C4-2B (cell line): ENCODE data around the gene CNPPD1.
"Not testable (repeated sequence)": the region's sequence is repeated elsewhere in the genome, so short reads cannot be mapped to it uniquely, and the experiment has no call there.

Experiments used
- H3K27ac ChIP-seq: fragments of 450-650 bp; 2 replicates; pipeline ENCODE4 v1.5.1; 2017
- ZFX ChIP-seq: fragments of 450-650 bp; IDR thresholded peaks from 2 replicates; pipeline ENCODE4 v1.6.1; 2017
- TF ChIP-seq, protein P1 (sequence below): fragments of 450-650 bp; conservative IDR thresholded peaks from 2 replicates; pipeline ENCODE4 v1.5.1; 2017; ENCODE audit warnings: mild to moderate bottlenecking

The CNPPD1 gene

DNA sequence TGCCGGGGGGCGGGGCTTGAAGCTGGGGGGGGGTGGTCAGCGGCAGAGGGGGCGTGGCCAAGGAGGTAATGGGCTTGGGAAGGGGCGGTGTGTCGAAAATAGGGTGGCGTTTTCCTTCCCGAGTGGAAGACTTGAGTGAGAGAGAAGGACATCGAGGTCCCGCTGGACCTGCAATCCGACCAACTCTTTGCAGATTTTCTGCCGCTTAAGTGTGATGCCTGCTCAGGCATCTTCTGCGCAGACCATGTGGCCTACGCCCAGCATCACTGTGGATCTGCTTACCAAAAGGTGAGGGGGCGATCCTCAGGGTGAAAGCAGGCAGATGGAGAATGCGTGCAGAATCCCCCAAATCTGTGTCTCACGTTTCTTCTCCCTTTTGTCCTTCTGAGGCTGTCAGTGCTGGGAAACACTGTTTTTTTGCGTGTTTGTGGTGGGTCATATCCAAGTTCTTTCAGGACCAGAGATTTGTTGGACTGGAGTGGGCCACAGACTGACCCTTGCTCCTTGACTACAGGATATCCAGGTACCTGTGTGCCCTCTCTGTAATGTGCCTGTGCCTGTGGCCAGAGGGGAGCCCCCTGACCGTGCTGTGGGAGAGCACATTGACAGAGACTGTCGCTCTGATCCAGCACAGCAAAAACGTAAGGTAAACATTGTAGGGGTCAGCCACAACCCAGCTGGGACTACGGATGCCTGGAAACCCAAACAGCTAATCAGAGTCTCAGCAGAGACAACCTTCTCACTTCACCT lies 30.6 kb upstream of the CNPPD1 start:
- TF ChIP-seq ZFX, result no peak
- TF ChIP-seq, protein P1, sequence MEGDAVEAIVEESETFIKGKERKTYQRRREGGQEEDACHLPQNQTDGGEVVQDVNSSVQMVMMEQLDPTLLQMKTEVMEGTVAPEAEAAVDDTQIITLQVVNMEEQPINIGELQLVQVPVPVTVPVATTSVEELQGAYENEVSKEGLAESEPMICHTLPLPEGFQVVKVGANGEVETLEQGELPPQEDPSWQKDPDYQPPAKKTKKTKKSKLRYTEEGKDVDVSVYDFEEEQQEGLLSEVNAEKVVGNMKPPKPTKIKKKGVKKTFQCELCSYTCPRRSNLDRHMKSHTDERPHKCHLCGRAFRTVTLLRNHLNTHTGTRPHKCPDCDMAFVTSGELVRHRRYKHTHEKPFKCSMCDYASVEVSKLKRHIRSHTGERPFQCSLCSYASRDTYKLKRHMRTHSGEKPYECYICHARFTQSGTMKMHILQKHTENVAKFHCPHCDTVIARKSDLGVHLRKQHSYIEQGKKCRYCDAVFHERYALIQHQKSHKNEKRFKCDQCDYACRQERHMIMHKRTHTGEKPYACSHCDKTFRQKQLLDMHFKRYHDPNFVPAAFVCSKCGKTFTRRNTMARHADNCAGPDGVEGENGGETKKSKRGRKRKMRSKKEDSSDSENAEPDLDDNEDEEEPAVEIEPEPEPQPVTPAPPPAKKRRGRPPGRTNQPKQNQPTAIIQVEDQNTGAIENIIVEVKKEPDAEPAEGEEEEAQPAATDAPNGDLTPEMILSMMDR, result no peak
- H3K27ac ChIP-seq, result peak overlapping the region; percentile 77

DNA sequence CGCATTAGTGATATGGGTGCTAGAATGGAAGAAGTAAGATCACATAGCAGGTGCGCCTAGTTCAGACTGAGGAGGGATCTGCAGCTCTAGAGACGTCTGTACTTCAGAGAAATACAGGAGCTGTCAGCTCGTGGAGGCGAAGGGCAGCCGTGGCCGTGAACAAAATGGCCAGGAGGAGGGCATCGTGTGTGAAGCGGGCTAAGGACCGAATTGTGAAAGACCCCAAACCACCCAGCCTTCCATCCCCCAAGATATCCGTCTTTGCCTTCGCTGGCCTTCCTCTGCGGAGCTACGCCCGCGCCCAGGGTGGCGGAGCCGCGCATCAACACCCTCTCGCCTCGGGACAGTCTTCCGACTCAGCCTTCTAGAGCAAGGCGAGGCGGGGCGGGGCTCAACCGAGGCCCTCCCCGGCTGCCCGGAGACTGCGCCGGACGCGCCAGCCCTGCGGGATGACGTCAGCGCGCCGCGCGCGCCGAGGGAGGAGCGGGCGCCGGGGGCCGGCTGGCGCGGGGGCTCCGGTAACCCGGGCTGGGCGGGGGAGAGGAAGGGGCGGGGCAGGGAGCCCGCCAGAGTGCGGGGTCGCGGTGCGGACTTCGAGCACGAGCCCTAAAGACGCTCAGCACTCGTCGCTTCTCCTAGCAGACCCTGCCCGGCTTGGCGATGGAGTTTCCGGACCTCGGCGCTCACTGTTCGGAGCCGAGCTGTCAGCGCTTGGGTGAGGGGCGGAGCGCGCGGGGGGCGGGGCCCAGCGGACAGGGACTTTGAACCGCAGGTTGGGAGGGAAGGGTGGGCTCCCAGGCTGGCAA lies 29.8 kb upstream of the CNPPD1 start, which contains the start of gene ZFAND2B:
Gene ZFAND2B (plus strand): TSS at position 455 of the 806 bp plus-strand sequence. CDS start 206 bp downstream, at position 661.
- peak within 1 kb of the TSS; percentile 77 for H3K27ac ChIP-seq
- TF ChIP-seq, protein P1, result no peak
- no peak for TF ChIP-seq ZFX

DNA sequence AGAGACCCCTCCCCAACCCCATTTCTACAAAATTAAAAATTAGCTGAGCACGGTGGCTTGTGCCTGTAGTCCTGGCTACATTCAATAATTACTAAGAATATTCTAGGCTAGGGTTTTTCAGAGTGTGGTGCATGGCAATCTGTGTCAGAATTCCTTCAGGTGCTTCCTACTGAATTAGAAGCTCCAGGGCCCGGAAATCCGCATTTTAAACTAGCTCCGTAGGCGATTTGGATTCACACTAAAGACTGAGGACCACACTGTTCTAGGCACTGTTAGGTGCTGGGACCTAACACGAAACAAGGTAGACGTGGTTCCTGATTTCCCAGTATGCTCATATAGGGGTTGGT lies 29.2 kb upstream of the CNPPD1 start:
- H3K27ac ChIP-seq, result peak overlapping the region; percentile 77
- TF ChIP-seq, protein P1, result no peak
- no peak for TF ChIP-seq ZFX

DNA sequence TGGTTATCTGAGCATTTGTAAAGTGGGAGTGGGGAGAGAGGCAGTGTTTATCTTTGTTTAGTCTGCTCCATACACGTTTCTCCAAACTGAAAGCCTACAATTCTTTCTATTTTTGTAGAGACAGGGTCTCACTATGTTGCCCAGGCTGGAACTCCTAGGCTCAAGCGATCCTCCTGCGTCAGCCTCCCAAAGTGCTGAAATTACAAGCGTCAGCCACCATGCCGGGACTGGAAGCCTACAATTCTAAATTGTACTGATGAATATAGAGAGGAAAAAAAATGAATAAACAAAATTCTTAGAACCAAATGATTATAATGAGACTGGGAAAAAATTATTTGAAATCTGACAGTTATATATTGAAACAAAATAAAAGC lies 28.4 kb upstream of the CNPPD1 start:
- TF ChIP-seq, protein P1, result no peak
- no peak for TF ChIP-seq ZFX
- no peak overlapping the region for H3K27ac ChIP-seq

DNA sequence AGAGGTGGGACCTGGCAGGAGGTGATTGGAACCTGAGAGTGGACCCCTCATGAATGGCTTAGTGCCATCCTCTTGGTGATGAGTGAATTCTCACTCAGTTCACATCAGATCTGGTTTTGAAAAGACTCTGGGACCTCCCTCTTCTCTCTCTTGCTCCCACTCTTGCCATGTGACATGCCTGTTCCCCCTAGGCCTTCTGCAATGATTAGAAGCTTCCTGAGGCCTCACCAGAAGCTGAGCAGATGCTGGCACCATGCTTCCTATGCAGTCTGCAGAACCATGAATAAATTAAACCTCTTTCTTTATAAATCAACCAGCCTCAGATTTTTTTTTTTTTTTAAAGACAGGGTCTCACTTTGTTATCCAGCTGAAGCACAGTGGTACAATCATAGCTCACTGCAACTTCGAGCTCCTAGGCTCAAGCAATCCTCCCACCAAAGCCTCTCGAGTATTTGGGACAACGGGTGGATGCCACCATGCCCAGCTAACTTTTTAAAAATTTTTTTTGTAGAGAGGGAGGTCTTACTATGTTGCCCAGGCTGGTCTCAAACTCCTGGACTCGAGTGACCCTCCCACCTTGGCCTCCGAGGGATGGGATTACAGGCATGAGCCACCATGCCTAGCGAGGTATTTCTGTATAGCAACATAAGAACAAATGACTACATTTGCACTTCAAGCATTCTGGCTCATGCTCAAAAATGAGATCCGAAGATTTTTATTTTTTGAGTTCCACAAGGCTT lies 27.9 kb upstream of the CNPPD1 start:
- no peak for TF ChIP-seq ZFX
- TF ChIP-seq, protein P1, result no peak
- no peak overlapping the region for H3K27ac ChIP-seq

DNA sequence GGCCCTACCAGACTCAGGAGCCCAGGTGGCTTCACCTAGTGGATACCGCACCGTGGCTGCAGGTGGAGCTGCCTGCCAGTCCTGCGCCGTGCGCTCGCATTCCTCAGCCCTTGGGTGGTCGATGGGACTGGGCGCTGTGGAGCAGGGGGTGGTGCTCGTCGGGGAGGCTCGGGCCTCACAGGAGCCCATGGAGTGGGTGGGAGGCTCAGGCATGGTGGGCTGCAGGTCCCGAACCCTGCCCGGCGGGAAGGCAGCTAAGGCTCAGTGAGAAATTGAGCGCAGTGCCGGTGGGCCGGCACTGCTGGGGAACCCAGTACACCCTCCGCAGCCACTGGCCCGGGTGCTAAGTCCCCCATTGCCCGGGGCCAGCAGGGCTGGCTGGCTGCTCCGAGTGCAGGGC lies 24.6 kb upstream of the CNPPD1 start:
- not testable (repeated sequence) for H3K27ac ChIP-seq

DNA sequence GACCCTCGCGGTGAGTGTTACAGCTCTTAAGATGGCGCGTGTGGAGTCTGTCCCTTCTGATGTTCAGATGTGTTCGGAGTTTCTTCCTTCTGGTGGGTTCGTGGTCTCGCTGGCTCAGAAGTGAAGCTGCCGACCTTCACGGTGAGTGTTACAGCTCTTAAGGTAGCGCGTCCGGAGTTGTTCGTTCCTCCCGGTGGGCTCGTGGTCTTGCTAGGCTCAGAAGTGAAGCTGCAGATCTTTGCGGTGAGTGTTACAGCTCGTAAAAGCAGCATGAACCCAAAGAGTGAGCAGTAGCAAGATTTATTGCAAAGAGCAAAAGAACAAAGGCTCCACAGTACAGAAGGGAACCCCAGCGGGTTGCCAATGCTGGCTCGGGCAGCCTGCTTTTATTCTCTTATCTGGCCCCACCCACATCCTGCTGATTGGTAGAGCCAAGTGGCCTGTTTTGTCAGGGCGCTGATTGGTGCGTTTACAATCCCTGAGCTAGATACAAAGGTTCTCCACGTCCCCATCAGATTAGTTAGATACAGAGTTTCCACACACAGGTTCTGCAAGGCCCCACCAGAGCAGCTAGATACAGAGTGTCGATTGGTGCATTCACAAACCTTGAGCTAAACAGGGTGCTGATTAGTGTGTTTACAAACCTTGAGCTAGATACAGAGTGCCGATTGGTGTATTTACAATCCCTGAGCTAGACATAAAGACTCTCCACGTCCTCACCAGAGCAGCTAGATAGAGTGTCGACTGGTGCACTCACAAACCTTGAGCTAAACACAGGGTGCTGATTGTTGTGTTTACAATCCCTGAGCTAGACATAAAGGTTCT lies 24.0 kb upstream of the CNPPD1 start:
- not testable (repeated sequence) for H3K27ac ChIP-seq
